ENCODE measurements around the gene PRICKLE4. TPM values are rescaled to one million over a fixed set of nuclear protein-coding genes. Genes with fewer than 3 reads are reported as not detected.

The PRICKLE4 gene
- total and polyA plus RNA-seq, 2 of the 13 experiments (the other 11 are each of a cell fraction or from before 2014, with no cell fraction given) = 0.92 to 1.2 TPM

DNA sequence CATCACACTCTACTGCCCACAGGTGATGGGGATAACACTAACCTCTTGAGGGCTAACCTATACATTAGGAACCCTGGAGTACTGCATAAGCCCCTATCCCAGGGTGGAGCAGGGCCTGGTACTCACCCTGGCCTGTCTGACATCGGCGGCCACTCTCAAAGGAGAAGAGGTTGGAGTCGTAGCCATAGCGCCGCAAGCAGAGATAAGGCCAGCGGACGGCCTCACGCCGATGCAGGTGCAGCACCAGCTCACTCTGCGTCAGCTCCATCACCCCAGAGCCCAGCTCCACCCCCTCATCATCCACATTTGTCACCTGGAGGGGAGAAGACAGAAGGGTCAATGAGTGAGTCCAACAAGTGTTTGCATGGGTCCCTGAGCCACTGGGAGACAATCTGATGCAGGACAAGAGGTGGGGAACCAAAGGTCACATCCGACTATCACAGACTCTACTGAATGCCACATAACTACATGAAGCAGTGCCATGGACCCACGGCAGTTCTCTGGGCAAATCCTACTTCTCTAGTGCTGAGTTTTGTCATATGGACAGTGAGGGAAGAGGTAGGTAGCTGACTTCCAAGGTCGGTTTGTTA is 5.2 kb upstream of the PRICKLE4 start (continued):
- TF ChIP-seq ZNF430 (CRISPR knock-in tag; IDR thresholded peaks at IDR 0.05) (no peak), ZNF639 (CRISPR knock-in tag; conservative IDR thresholded peaks at IDR 0.05) (no peak), SOX5 (CRISPR knock-in tag; IDR thresholded peaks at IDR 0.05; ENCODE audit: borderline replicate concordance) (no peak), AHR (CRISPR knock-in tag; IDR thresholded peaks at IDR 0.05) (no peak), ZNF556 (CRISPR knock-in tag; IDR thresholded peaks at IDR 0.05; ENCODE audit: borderline replicate concordance) (peak; percentile 18; the same call in 1 of the 2 replicates), PAWR (CRISPR knock-in tag; IDR thresholded peaks at IDR 0.05; ENCODE audit: borderline replicate concordance) (no peak), ZNF274 (CRISPR knock-in tag; IDR thresholded peaks at IDR 0.05) (no peak), MAF1 (CRISPR knock-in tag; IDR thresholded peaks at IDR 0.05; ENCODE audit: borderline replicate concordance) (no peak), NFE2 (CRISPR knock-in tag; IDR thresholded peaks at IDR 0.05) (no peak), ZNF564 (CRISPR knock-in tag; IDR thresholded peaks at IDR 0.05) (no peak), DPF2 (CRISPR knock-in tag; IDR thresholded peaks at IDR 0.05; ENCODE audit: borderline replicate concordance, low read depth) (no peak), ZNF503 (CRISPR knock-in tag; IDR thresholded peaks at IDR 0.05) (no peak), ZNF687 (CRISPR knock-in tag; IDR thresholded peaks at IDR 0.05) (peak; percentile 43), NFKBIZ (CRISPR knock-in tag; IDR thresholded peaks at IDR 0.05) (no peak), ZNF652 (CRISPR knock-in tag; IDR thresholded peaks at IDR 0.05; ENCODE audit: borderline replicate concordance, low read depth) (no peak), PHF20 (CRISPR knock-in tag; IDR thresholded peaks at IDR 0.05) (no peak), ZNF225 (CRISPR knock-in tag; IDR thresholded peaks at IDR 0.05) (0 out of 2 replicates have a peak, but pooled peaks have one; percentile 31), POLR2G (IDR thresholded peaks at IDR 0.05; ENCODE audit: low read depth, low read length) (no peak), ARNTL (CRISPR knock-in tag; IDR thresholded peaks at IDR 0.05) (0 out of 2 replicates have a peak, but pooled peaks have one; percentile 18), HOXA7 (CRISPR knock-in tag; IDR thresholded peaks at IDR 0.05) (no peak), SCMH1 (CRISPR knock-in tag; IDR thresholded peaks at IDR 0.05; ENCODE audit: borderline replicate concordance) (no peak)
- TF ChIP-seq, protein P1, sequence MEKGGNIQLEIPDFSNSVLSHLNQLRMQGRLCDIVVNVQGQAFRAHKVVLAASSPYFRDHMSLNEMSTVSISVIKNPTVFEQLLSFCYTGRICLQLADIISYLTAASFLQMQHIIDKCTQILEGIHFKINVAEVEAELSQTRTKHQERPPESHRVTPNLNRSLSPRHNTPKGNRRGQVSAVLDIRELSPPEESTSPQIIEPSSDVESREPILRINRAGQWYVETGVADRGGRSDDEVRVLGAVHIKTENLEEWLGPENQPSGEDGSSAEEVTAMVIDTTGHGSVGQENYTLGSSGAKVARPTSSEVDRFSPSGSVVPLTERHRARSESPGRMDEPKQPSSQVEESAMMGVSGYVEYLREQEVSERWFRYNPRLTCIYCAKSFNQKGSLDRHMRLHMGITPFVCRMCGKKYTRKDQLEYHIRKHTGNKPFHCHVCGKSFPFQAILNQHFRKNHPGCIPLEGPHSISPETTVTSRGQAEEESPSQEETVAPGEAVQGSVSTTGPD (CRISPR knock-in tag; IDR thresholded peaks at IDR 0.05) = no peak

Data from HepG2 (cell line).